H1 (cell line): Measurements from ENCODE around the gene IDE. TPM values are rescaled to one million over a fixed set of nuclear protein-coding genes. Genes with fewer than 3 reads are reported as not detected.

Experiments
- CTCF ChIA-PET: fragments of 300-600 bp; sonication (Branson Sonifier 250); formaldehyde crosslinking; loops from one replicate; lab custom pipeline; 2021; ENCODE audit not compliant: partially characterized antibody; lab: Charles Lee
- POLR2A ChIA-PET: fragments of 300-600 bp; sonication (Branson Sonifier 250); formaldehyde crosslinking; loops from one replicate; lab custom pipeline; 2021; ENCODE audit warnings: inconsistent platforms; ENCODE audit not compliant: partially characterized antibody; lab: Charles Lee
- DNase-seq, 2 experiments: peaks; one replicate each; pipeline versions ENCODE4 v3.0.0 to v3.0.0-alpha.2; 2010 to 2022; ENCODE audit warnings: low spot score in 2 of 2, low read depth in 1 of 2, mixed read lengths in 1 of 2
- FAIRE-seq: peaks from 2 replicates; lab custom pipeline; 2011; peaks lifted over from hg19 to GRCh38; lab: Jason Lieb, UNC
- H2AFZ ChIP-seq: 2 replicates; pipeline ENCODE4 v1.8.1; 2012; ENCODE audit warnings: low read length, inconsistent platforms
- H2AK5ac ChIP-seq: 2 replicates; pipeline ENCODE4 v1.6.1; 2013; ENCODE audit warnings: low read depth, low read length
- H2BK120ac ChIP-seq: replicated peaks from 2 replicates; pipeline ENCODE3; 2013; ENCODE audit warnings: low read depth, low read length, inconsistent platforms
- H2BK12ac ChIP-seq: 2 replicates; pipeline ENCODE4 v1.6.1; 2013; ENCODE audit warnings: low read depth, low read length
- H2BK15ac ChIP-seq: 2 replicates; pipeline ENCODE4 v1.6.1; 2013; ENCODE audit warnings: low read length
- H2BK20ac ChIP-seq: 2 replicates; pipeline ENCODE4 v1.6.1; 2013; ENCODE audit warnings: low read length
- H2BK5ac ChIP-seq: 2 replicates; pipeline ENCODE4 v1.6.1; 2013; ENCODE audit warnings: low read depth, low read length
- H3K14ac ChIP-seq: 2 replicates; pipeline ENCODE4 v1.6.1; 2013; ENCODE audit warnings: inconsistent platforms; ENCODE audit not compliant: insufficient read length
- H3K18ac ChIP-seq: 2 replicates; pipeline ENCODE4 v1.6.1; 2013; ENCODE audit warnings: low read length; ENCODE audit errors: extremely low read depth
- H3K23ac ChIP-seq: 2 replicates; pipeline ENCODE4 v1.6.1; 2013; ENCODE audit warnings: inconsistent platforms; ENCODE audit not compliant: insufficient read length
- H3K23me2 ChIP-seq: 2 replicates; pipeline ENCODE4 v1.6.1; 2013; ENCODE audit warnings: low read depth, low read length
- H3K27ac ChIP-seq: 2 replicates; pipeline ENCODE4 v1.6.1; 2011; ENCODE audit warnings: low read depth, low read length, inconsistent platforms
- H3K27me3 ChIP-seq, 4 experiments: replicated peaks in 1 of 4; 1 replicate in 1 of 4; 2 replicates in 3 of 4; pipeline versions ENCODE4 v1.6.1 to v1.8.1; 2011 to 2013; ENCODE audit warnings: low read length in 3 of 4, mild to moderate bottlenecking in 3 of 4, inconsistent platforms in 2 of 4, mixed read lengths in 2 of 4, moderate library complexity in 1 of 4; ENCODE audit not compliant: control insufficient read depth in 3 of 4, insufficient read depth in 3 of 4; ENCODE audit errors: extremely low read depth in 1 of 4
- H3K36me3 ChIP-seq, 4 experiments: 2 replicates each; pipeline versions ENCODE4 v1.6.1 to v1.8.1; 2011 to 2013; ENCODE audit warnings: mild to moderate bottlenecking in 4 of 4, low read length in 3 of 4, moderate library complexity in 2 of 4, control low read depth in 1 of 4, inconsistent platforms in 1 of 4; ENCODE audit not compliant: insufficient read depth in 4 of 4, control insufficient read depth in 2 of 4
- H3K4ac ChIP-seq: replicated peaks from 2 replicates; pipeline ENCODE3; 2013; ENCODE audit warnings: low read length, low read depth, mixed read lengths, inconsistent platforms; ENCODE audit not compliant: insufficient read length
- H3K4me1 ChIP-seq, 4 experiments: replicated peaks in 1 of 4; 1 replicate in 1 of 4; 2 replicates in 3 of 4; pipeline versions ENCODE4 v1.6.1 to v1.8.1; 2011 to 2013; ENCODE audit warnings: low read length in 3 of 4, inconsistent platforms in 2 of 4, mixed read lengths in 1 of 4; ENCODE audit not compliant: insufficient read depth in 4 of 4, control insufficient read depth in 3 of 4
- H3K4me2 ChIP-seq, 2 experiments: 2 replicates each; pipeline versions ENCODE4 v1.6.1 to v1.8.1; 2011 to 2013; ENCODE audit warnings: low read depth in 2 of 2, low read length in 2 of 2, control low read depth in 1 of 2, inconsistent platforms in 1 of 2, mild to moderate bottlenecking in 1 of 2; ENCODE audit not compliant: insufficient read depth in 1 of 2
- H3K4me3 ChIP-seq, 4 experiments: fragments of 200-600, 300-600 bp in 1 of 4; sonication (generic), shearing (Covaris generic), sonication (Bioruptor Twin) in 1 of 4; 2 replicates each; pipeline versions ENCODE4 v1.5.1 to v1.8.1; 2011 to 2016; ENCODE audit warnings: low read length in 4 of 4, low read depth in 3 of 4, control low read depth in 2 of 4, inconsistent platforms in 2 of 4, mild to moderate bottlenecking in 2 of 4, mixed read lengths in 1 of 4, moderate library complexity in 1 of 4; ENCODE audit not compliant: insufficient read depth in 2 of 4; ENCODE audit errors: extremely low read depth in 1 of 4
- H3K56ac ChIP-seq: replicated peaks from 2 replicates; pipeline ENCODE3; 2013; ENCODE audit warnings: low read depth, mild to moderate bottlenecking, mixed read lengths, low read length, inconsistent platforms; ENCODE audit not compliant: insufficient read length
- H3K79me1 ChIP-seq: 2 replicates; pipeline ENCODE4 v1.6.1; 2013; ENCODE audit warnings: low read depth, low read length, control low read depth
- H3K79me2 ChIP-seq, 2 experiments: 2 replicates each; pipeline versions ENCODE4 v1.6.1 to v1.8.1; 2012 to 2013; ENCODE audit warnings: low read length in 2 of 2, mild to moderate bottlenecking in 2 of 2, inconsistent platforms in 1 of 2; ENCODE audit not compliant: insufficient read depth in 2 of 2, control insufficient read depth in 1 of 2
- H3K9ac ChIP-seq, 4 experiments: replicated peaks in 1 of 4; 1 replicate in 1 of 4; 2 replicates in 3 of 4; pipeline versions ENCODE4 v1.6.1 to v1.8.1; 2011 to 2013; ENCODE audit warnings: low read depth in 3 of 4, low read length in 3 of 4, control low read depth in 2 of 4, mild to moderate bottlenecking in 2 of 4, moderate library complexity in 2 of 4, inconsistent platforms in 1 of 4; ENCODE audit errors: extremely low read depth in 1 of 4
- H3K9me3 ChIP-seq, 2 experiments: 2 replicates each; pipeline versions ENCODE4 v1.6.1 to v1.8.1; 2012 to 2013; ENCODE audit warnings: mild to moderate bottlenecking in 2 of 2, moderate library complexity in 2 of 2, control low read depth in 1 of 2, inconsistent platforms in 1 of 2, low read depth in 1 of 2, low read length in 1 of 2, mixed read lengths in 1 of 2; ENCODE audit not compliant: insufficient read depth in 2 of 2
- H4K20me1 ChIP-seq, 2 experiments: replicated peaks in 1 of 2; 2 replicates each; pipeline versions ENCODE3 to v1.8.1; 2011 to 2013; ENCODE audit warnings: inconsistent platforms in 2 of 2, low read length in 2 of 2, mild to moderate bottlenecking in 1 of 2; ENCODE audit not compliant: insufficient read depth in 2 of 2, control insufficient read depth in 1 of 2
- H4K5ac ChIP-seq: 2 replicates; pipeline ENCODE4 v1.6.1; 2013; ENCODE audit warnings: low read length, low read depth, mixed read lengths, inconsistent platforms; ENCODE audit not compliant: insufficient read length
- H4K8ac ChIP-seq: 2 replicates; pipeline ENCODE4 v1.8.0; 2013; ENCODE audit warnings: mild to moderate bottlenecking, moderate library complexity, low read length, inconsistent platforms; ENCODE audit not compliant: insufficient read depth; ENCODE audit errors: extremely low read depth
- H4K91ac ChIP-seq: replicated peaks from 2 replicates; pipeline ENCODE3; 2013; ENCODE audit warnings: low read length, mixed read lengths, inconsistent platforms; ENCODE audit not compliant: insufficient read length
- BCL11A ChIP-seq, 2 experiments: IDR thresholded peaks; one replicate each; pipeline ENCODE4 v1.6.1; 2011; ENCODE audit warnings: low read depth in 2 of 2, low read length in 2 of 2, mild to moderate bottlenecking in 2 of 2
- EZH2 ChIP-seq: fragments of 200-600 bp; sonication (generic); IDR thresholded peaks from 2 replicates; pipeline ENCODE4 v1.7.1; 2012; ENCODE audit warnings: low read depth, mild to moderate bottlenecking, moderate library complexity, low read length, inconsistent platforms; ENCODE audit not compliant: severe bottlenecking
- FOSL1 ChIP-seq: IDR thresholded peaks from 2 replicates; pipeline ENCODE4 v1.6.1; 2011; ENCODE audit warnings: mild to moderate bottlenecking, low read depth, low read length, moderate library complexity; ENCODE audit not compliant: insufficient read depth
- HDAC2 ChIP-seq, 2 experiments: fragments of 300-600 bp in 1 of 2; sonication (generic) in 1 of 2; IDR thresholded peaks; 2 replicates each; pipeline ENCODE4 v1.6.1; 2011 to 2012; ENCODE audit warnings: low read depth in 2 of 2, low read length in 2 of 2, mild to moderate bottlenecking in 2 of 2, moderate library complexity in 2 of 2, borderline replicate concordance in 1 of 2, inconsistent platforms in 1 of 2
- WGBS, 2 experiments: shearing (Covaris generic) in 1 of 2; methylation state at CpG; one replicate each; pipeline versions ENCODE4 v1.1.6 to v1.1.7; 2013 to 2015; ENCODE audit warnings: low lambda C conversion rate in 2 of 2, mixed read lengths in 2 of 2, inconsistent platforms in 1 of 2, low coverage in 1 of 2, missing lambda C conversion rate in 1 of 2; ENCODE audit not compliant: insufficient replicate concordance in 2 of 2, insufficient coverage in 1 of 2, insufficient read length in 1 of 2; ENCODE audit errors: extremely low coverage in 1 of 2, missing lambda C conversion rate in 1 of 2; 5-methylcytosine and 5-hydroxymethylcytosine counted together
- polyA plus RNA-seq, 7 experiments: library from polyadenylated mRNA; depleted of rRNA in 3 of 7; stranded (reverse) in 5 of 7; unstranded in 2 of 7; fragments of >200 nt in 5 of 7; fragments of 200-250 nt in 2 of 7; gene quantifications; 1 replicate in 5 of 7; 2 replicates in 1 of 7; 4 replicates in 1 of 7; pipeline versions ENCODE4 v1.2.1 to v1.2.3, GENCODE V29; 2011 to 2013; ENCODE audit warnings: missing spikeins in 2 of 7, mixed read lengths in 2 of 7
- total RNA-seq: library from RNA; stranded (reverse); fragmentation: NEBNext Ultra II Directional; extraction: Animal tissue kit (Norgen Biotek cat#: 25700); gene quantifications from 2 replicates; pipeline ENCODE4 v1.2.1, GENCODE V29; 2021

Gene IDE
- total and polyA plus RNA-seq, 2 of the 8 experiments (the other 6 are each of a cell fraction or from before 2014, with no cell fraction given): 12.7 to 52.7 TPM

GRCh38 chr10:92483539-92483938, 90.4 kb downstream of the IDE start:
- no peak overlapping the region for H4K5ac ChIP-seq
- no peak overlapping the region for H3K4me2 ChIP-seq
- peaks cover 0 to 2% of the 10 kb centered on the region in 2 experiments for H4K20me1 ChIP-seq
- H3K4me3 ChIP-seq: no peak overlapping the region
- H3K14ac ChIP-seq: no peak overlapping the region
- H3K27me3 ChIP-seq: no peaks in the 10 kb centered on the region
- H3K79me2 ChIP-seq: no peaks in the 10 kb centered on the region
- H3K36me3 ChIP-seq: peaks cover 2 to 31% (median 16%) of the 10 kb centered on the region in 4 experiments
- no peaks in the 10 kb centered on the region for H3K9me3 ChIP-seq
- no peak overlapping the region for H2BK20ac ChIP-seq
- TF ChIP-seq BCL11A (IDR thresholded peaks at IDR 0.05; ENCODE audit: low read depth in 2 of 2, low read length in 2 of 2): no peak
- TF ChIP-seq FOSL1: no peak
- no peak for TF ChIP-seq HDAC2 (IDR thresholded peaks at IDR 0.05; ENCODE audit: borderline replicate concordance in 1 of 2, low read depth in 2 of 2, low read length in 2 of 2)
- no peak for TF ChIP-seq EZH2
- H2AK5ac ChIP-seq: no peak overlapping the region
- H3K56ac ChIP-seq: no peak overlapping the region
- H3K27ac ChIP-seq: no peak overlapping the region
- H3K9ac ChIP-seq: no peak overlapping the region
- no peak overlapping the region for H2BK5ac ChIP-seq
- no peak overlapping the region for H3K18ac ChIP-seq
- CTCF ChIA-PET: interaction anchor here (0.6 kb wide), 1 partner anchor 398 kb away, joined by 3 read pairs; no protein-coding TSS in a partner anchor
- H3K23me2 ChIP-seq: no peaks in the 10 kb centered on the region
- no peak overlapping the region for H4K91ac ChIP-seq
- 95% methylated on average over 4 of the region's 4 CpGs; no CpG with 5 or more reads in 1 of the 2 experiments for WGBS, 2 experiments
- no peak overlapping the region for H2AFZ ChIP-seq
- H3K79me1 ChIP-seq: no peaks in the 10 kb centered on the region
- H2BK120ac ChIP-seq: no peak overlapping the region
- no peak for DNase-seq
- H3K23ac ChIP-seq: no peak overlapping the region
- no peak overlapping the region for H2BK12ac ChIP-seq
- no peak overlapping the region for H4K8ac ChIP-seq
- POLR2A ChIA-PET: no interaction called here
- H3K4ac ChIP-seq: no peak overlapping the region
- no peak overlapping the region for H2BK15ac ChIP-seq
- FAIRE-seq: no peak
- H3K4me1 ChIP-seq: no peaks in the 10 kb centered on the region; a peak in 1 of 7 replicates
